IMR-90 (cell line): ENCODE data around the gene NSD2. TPM values are rescaled to one million over a fixed set of nuclear protein-coding genes. Genes with fewer than 3 reads are reported as not detected.

Experiments used
- ATAC-seq: fragments of 200-7000 bp; cut with Tn5 transposase; 2 replicates; pipeline ENCODE4 v1.9.1; 2020; ENCODE audit warnings: low read depth, mild to moderate bottlenecking, moderate library complexity
- BruUV-seq: library from RNA; stranded (reverse); fragments of 400-500 nt; replicated peaks from 2 replicates; lab custom pipeline; 2021; lab: Mats Ljungman, UMichigan
- CTCF ChIA-PET: fragments of 300-600 bp; formaldehyde crosslinking; extraction: SDS; loops from one replicate; lab custom pipeline; 2021; ENCODE audit warnings: antibody characterized with exemption; lab: Yijun Ruan, JAX
- POLR2A ChIA-PET: fragments of 300-600 bp; sonication (Branson Sonifier 250); formaldehyde crosslinking; loops from one replicate; lab custom pipeline; 2022; ENCODE audit warnings: antibody characterized with exemption; ENCODE audit not compliant: unreplicated experiment; lab: Charles Lee
- DNase-seq: peaks from one replicate; pipeline ENCODE4 v3.0.0; 2013
- H2AFZ ChIP-seq: replicated peaks from 2 replicates; pipeline ENCODE3; 2013; ENCODE audit warnings: low read length, mild to moderate bottlenecking; ENCODE audit not compliant: poor library complexity
- H2AK5ac ChIP-seq: 2 replicates; pipeline ENCODE4 v1.6.1; 2013; ENCODE audit warnings: low read depth, low read length, inconsistent platforms
- H2AK9ac ChIP-seq: replicated peaks from 2 replicates; pipeline ENCODE3; 2013; ENCODE audit warnings: mild to moderate bottlenecking, low read depth, low read length, moderate library complexity; ENCODE audit not compliant: poor library complexity
- H2BK120ac ChIP-seq: 2 replicates; pipeline ENCODE4 v1.6.1; 2013; ENCODE audit warnings: low read depth, low read length, inconsistent platforms
- H2BK15ac ChIP-seq: 3 replicates; pipeline ENCODE4 v1.6.1; 2013; ENCODE audit warnings: low read depth, low read length, inconsistent platforms
- H2BK20ac ChIP-seq: 2 replicates; pipeline ENCODE4 v1.6.1; 2013; ENCODE audit warnings: low read depth, mild to moderate bottlenecking, inconsistent platforms, low read length, moderate library complexity
- H2BK5ac ChIP-seq: 2 replicates; pipeline ENCODE4 v1.6.1; 2013; ENCODE audit warnings: mild to moderate bottlenecking, low read depth, low read length, inconsistent platforms; ENCODE audit not compliant: poor library complexity, severe bottlenecking
- H3K14ac ChIP-seq: replicated peaks from 2 replicates; pipeline ENCODE4 v1.6.1; 2013; ENCODE audit warnings: low read depth, low read length, inconsistent platforms
- H3K18ac ChIP-seq: 2 replicates; pipeline ENCODE4 v1.6.1; 2013; ENCODE audit warnings: low read depth, low read length, control low read depth
- H3K23ac ChIP-seq: 2 replicates; pipeline ENCODE4 v1.6.1; 2013; ENCODE audit warnings: low read depth, low read length, inconsistent platforms
- H3K27ac ChIP-seq: 2 replicates; pipeline ENCODE4 v1.5.1; 2013; ENCODE audit warnings: mild to moderate bottlenecking, control low read depth, low read length; ENCODE audit not compliant: insufficient read depth
- H3K27me3 ChIP-seq: 2 replicates; pipeline ENCODE4 v1.6.1; 2013; ENCODE audit warnings: low read length; ENCODE audit not compliant: control insufficient read depth, insufficient read depth
- H3K36me3 ChIP-seq: 2 replicates; pipeline ENCODE4 v1.6.1; 2013; ENCODE audit warnings: low read length, mixed read lengths; ENCODE audit not compliant: control insufficient read depth, insufficient read depth
- H3K4ac ChIP-seq: 2 replicates; pipeline ENCODE4 v1.6.1; 2013; ENCODE audit warnings: low read depth, low read length, inconsistent platforms
- H3K4me1 ChIP-seq: 2 replicates; pipeline ENCODE4 v1.6.1; 2013; ENCODE audit warnings: low read length, mixed read lengths; ENCODE audit not compliant: control insufficient read depth, insufficient read depth
- H3K4me2 ChIP-seq: 2 replicates; pipeline ENCODE4 v1.6.1; 2013; ENCODE audit warnings: low read depth, mild to moderate bottlenecking, control low read depth, low read length, moderate library complexity
- H3K4me3 ChIP-seq: 2 replicates; pipeline ENCODE4 v1.5.1; 2013; ENCODE audit warnings: low read depth, mild to moderate bottlenecking, control low read depth, low read length, moderate library complexity; ENCODE audit not compliant: insufficient read depth
- H3K56ac ChIP-seq: 2 replicates; pipeline ENCODE4 v1.6.1; 2013; ENCODE audit warnings: low read length, inconsistent platforms; ENCODE audit not compliant: insufficient read depth; ENCODE audit errors: extremely low read depth
- H3K79me1 ChIP-seq, 2 experiments: 2 replicates each; pipeline ENCODE4 v1.6.1; 2013; ENCODE audit warnings: low read length in 2 of 2, inconsistent platforms in 1 of 2, low read depth in 1 of 2
- H3K9ac ChIP-seq: 2 replicates; pipeline ENCODE4 v1.6.1; 2013; ENCODE audit warnings: low read depth, low read length, control low read depth
- H3K9me1 ChIP-seq: 2 replicates; pipeline ENCODE4 v1.6.1; 2013; ENCODE audit warnings: low read length, inconsistent platforms; ENCODE audit not compliant: insufficient read depth
- H3K9me3 ChIP-seq: 2 replicates; pipeline ENCODE4 v1.6.1; 2013; ENCODE audit warnings: low read length; ENCODE audit not compliant: control insufficient read depth, insufficient read depth
- H4K20me1 ChIP-seq: 2 replicates; pipeline ENCODE4 v1.6.1; 2013; ENCODE audit warnings: low read length, inconsistent platforms; ENCODE audit not compliant: insufficient read depth
- H4K5ac ChIP-seq: 2 replicates; pipeline ENCODE4 v1.6.1; 2013; ENCODE audit warnings: mild to moderate bottlenecking, low read depth, low read length, control low read depth
- H4K8ac ChIP-seq, 2 experiments: 2 replicates each; pipeline ENCODE4 v1.6.1; 2013; ENCODE audit warnings: low read depth in 2 of 2, low read length in 2 of 2, control low read depth in 1 of 2, inconsistent platforms in 1 of 2
- H4K91ac ChIP-seq: 2 replicates; pipeline ENCODE4 v1.6.1; 2013; ENCODE audit warnings: low read depth, low read length, inconsistent platforms; ENCODE audit not compliant: insufficient read depth
- CEBPB ChIP-seq: IDR thresholded peaks from 2 replicates; pipeline ENCODE4 v1.6.1; 2012; ENCODE audit warnings: low read depth, low read length, improper control_type of control experiment
- CHD1 ChIP-seq: IDR thresholded peaks from 2 replicates; pipeline ENCODE4 v1.6.1; 2012; ENCODE audit warnings: low read depth, low read length, improper control_type of control experiment
- CTCF ChIP-seq: conservative IDR thresholded peaks from 2 replicates; pipeline ENCODE4 v1.5.1; 2012; ENCODE audit warnings: mild to moderate bottlenecking, low read depth, low read length, improper control_type of control experiment
- ELK1 ChIP-seq: fragments of 150-350 bp; IDR thresholded peaks from 2 replicates; pipeline ENCODE4 v1.6.1; 2016; ENCODE audit warnings: low read depth, mild to moderate bottlenecking, low read length, moderate library complexity, borderline replicate concordance
- FOS ChIP-seq: fragments of 150-350 bp; IDR thresholded peaks from 2 replicates; pipeline ENCODE4 v1.6.1; 2016; ENCODE audit warnings: low read depth, low read length
- MAFK ChIP-seq: IDR thresholded peaks from 2 replicates; pipeline ENCODE4 v1.6.1; 2012; ENCODE audit warnings: low read depth, low read length, improper control_type of control experiment
- MAZ ChIP-seq: IDR thresholded peaks from 2 replicates; pipeline ENCODE4 v1.6.1; 2012; ENCODE audit warnings: low read depth, mild to moderate bottlenecking, low read length, improper control_type of control experiment, moderate library complexity, borderline replicate concordance
- MXI1 ChIP-seq: IDR thresholded peaks from 2 replicates; pipeline ENCODE4 v1.6.1; 2012; ENCODE audit warnings: low read depth, mild to moderate bottlenecking, low read length, moderate library complexity, borderline replicate concordance
- NFE2L2 ChIP-seq: fragments of 150-350 bp; IDR thresholded peaks from 2 replicates; pipeline ENCODE4 v1.6.1; 2016; ENCODE audit warnings: low read depth, mild to moderate bottlenecking, low read length
- POLR2A ChIP-seq: IDR thresholded peaks from 2 replicates; pipeline ENCODE4 v1.6.1; 2012; ENCODE audit warnings: mild to moderate bottlenecking, low read depth, low read length
- RAD21 ChIP-seq: IDR thresholded peaks from 2 replicates; pipeline ENCODE4 v1.6.1; 2012; ENCODE audit warnings: low read length, improper control_type of control experiment
- RCOR1 ChIP-seq: IDR thresholded peaks from 2 replicates; pipeline ENCODE4 v1.6.1; 2012; ENCODE audit warnings: mild to moderate bottlenecking, low read length, improper control_type of control experiment; ENCODE audit not compliant: insufficient replicate concordance
- RFX5 ChIP-seq: IDR thresholded peaks from 2 replicates; pipeline ENCODE4 v1.8.0; 2012; ENCODE audit warnings: low read depth, mild to moderate bottlenecking, low read length, moderate library complexity
- SMC3 ChIP-seq: fragments of 150-350 bp; IDR thresholded peaks from 2 replicates; pipeline ENCODE4 v1.6.1; 2016; ENCODE audit warnings: low read depth, mild to moderate bottlenecking, antibody characterized with exemption, low read length, moderate library complexity
- USF2 ChIP-seq: fragments of 150-350 bp; IDR thresholded peaks from 2 replicates; pipeline ENCODE4 v1.6.1; 2017; ENCODE audit warnings: mild to moderate bottlenecking, antibody characterized with exemption, low read length, low read depth
- WGBS, 2 experiments: methylation state at CpG; one replicate each; pipeline versions ENCODE4 v1.1.5 to v1.1.7; 2013; ENCODE audit warnings: missing lambda C conversion rate in 2 of 2; ENCODE audit not compliant: insufficient read length in 1 of 2; ENCODE audit errors: extremely low coverage in 2 of 2; 5-methylcytosine and 5-hydroxymethylcytosine counted together
- dilution Hi-C: fragments of 300-500 bp; cut with HindIII; formaldehyde crosslinking; loops from one replicate; pipeline ENCODE4 v1.14.3; 2018; ENCODE audit warnings: low sequenced_read_pairs; ENCODE audit not compliant: unreplicated experiment
- in situ Hi-C: fragments of 300-500 bp; cut with MboI; formaldehyde crosslinking; loops from 3 replicates; pipeline ENCODE4 v1.14.3; 2019; ENCODE audit warnings: low sequenced_read_pairs, inconsistent platforms, mixed read lengths
- intact Hi-C: fragments of 100-400 bp; cut with micrococcal nuclease; formaldehyde crosslinking; loops from 2 replicates; pipeline ENCODE4 v1.10.0; 2022
- polyA plus RNA-seq, 3 experiments: library from polyadenylated mRNA; depleted of rRNA; stranded (reverse); fragments of >200 nt; gene quantifications; 2 replicates each; pipeline ENCODE4 v1.2.3, GENCODE V29; 2012; ENCODE audit warnings: low replicate concordance in 1 of 3
- total RNA-seq: library from RNA; depleted of rRNA; stranded (reverse); fragments of >200 nt; gene quantifications from 2 replicates; pipeline ENCODE4 v1.2.3, GENCODE V29; 2012

NSD2 gene
- total and polyA plus RNA-seq, 2 of the 4 experiments (the other 2 are of a cell fraction): 35.9 to 68.1 TPM

GRCh38 chr4:1958276-1959103, 87.3 kb downstream of the NSD2 start:
- Histone ChIP-seq H3K4ac (no peak overlapping the region), H3K18ac (no peak overlapping the region), H3K9ac (no peak overlapping the region), H2BK5ac (no peak overlapping the region), H3K56ac (no peak overlapping the region), H2AK9ac (no peak overlapping the region), H4K8ac (no peak overlapping the region), H3K79me1 (peaks cover 9 to 65% of the 10 kb centered on the region in 2 experiments; a peak in 3 of 4 replicates), H4K20me1 (peaks cover 3% of the 10 kb centered on the region; the same call in 1 of the 2 replicates), H2BK20ac (no peak overlapping the region), H3K14ac (no peak overlapping the region), H3K4me3 (no peak overlapping the region), H3K23ac (no peak overlapping the region), H2BK15ac (no peak overlapping the region), H3K27me3 (no peaks in the 10 kb centered on the region), H4K5ac (no peak overlapping the region), H3K9me3 (no peaks in the 10 kb centered on the region), H2BK120ac (no peak overlapping the region), H3K27ac (peak overlapping the region; percentile 52; the same call in 1 of the 2 replicates), H4K91ac (no peak overlapping the region), H3K4me1 (peaks cover 14% of the 10 kb centered on the region), H3K36me3 (peaks cover 48% of the 10 kb centered on the region), H3K9me1 (0 out of 2 replicates have a peak, but pooled peaks cover 7% of the 10 kb centered on the region), H2AK5ac (no peak overlapping the region), H3K4me2 (no peak overlapping the region; the same call in 1 of the 2 replicates), H2AFZ (no peak overlapping the region)
- ATAC-seq (peak; percentile 78), DNase-seq (peak; percentile 34)
- dilution Hi-C loops (no loop called here), intact Hi-C loops (no loop called here), in situ Hi-C loops (no loop called here)
- ChIA-PET CTCF (no interaction called here), POLR2A (no interaction called here)
- 83% methylated on average over 7 of the region's 15 CpGs; no CpG with 5 or more reads in 1 of the 2 experiments for WGBS, 2 experiments
- no TSS peak for BruUV-seq
- TF ChIP-seq MAZ (no peak), NFE2L2 (no peak), USF2 (no peak), POLR2A (no peak), MXI1 (no peak), CTCF (no peak), FOS (no peak), RCOR1 (no peak), SMC3 (no peak), ELK1 (no peak), MAFK (no peak), CEBPB (no peak), CHD1 (no peak), RFX5 (no peak), RAD21 (no peak)
